HepG2 (cell line): ENCODE measurements around the gene TRIM54. TPM values are rescaled to one million over a fixed set of nuclear protein-coding genes. Genes with fewer than 3 reads are reported as not detected.

Source experiments
- ARNT ChIP-seq: fragments of 450-650 bp; IDR thresholded peaks from 2 replicates; pipeline ENCODE4 v1.6.1; 2017
- CBX2 ChIP-seq, 2 experiments: fragments of 200-600 bp in 1 of 2; sonication (generic); formaldehyde crosslinking in 1 of 2; IDR thresholded peaks; 2 replicates each; pipeline versions ENCODE4 v1.7.0 to v1.8.1; 2018 to 2022; ENCODE audit warnings: low read depth in 2 of 2, low read length in 1 of 2, mild to moderate bottlenecking in 1 of 2, missing genetic modification reagents in 1 of 2
- HDAC1 ChIP-seq: sonication (generic); formaldehyde crosslinking; IDR thresholded peaks from 2 replicates; pipeline ENCODE4 v1.5.1; 2020; ENCODE audit warnings: mild to moderate bottlenecking, missing genetic modification reagents
- ISX ChIP-seq: sonication (generic); formaldehyde crosslinking; conservative IDR thresholded peaks from 2 replicates; pipeline ENCODE4 v1.5.0; 2020; ENCODE audit warnings: missing genetic modification reagents
- MLLT10 ChIP-seq: sonication (generic); formaldehyde crosslinking; IDR thresholded peaks from 2 replicates; pipeline ENCODE4 v1.4.0; 2020; ENCODE audit warnings: missing genetic modification reagents
- MNT ChIP-seq: fragments of 450-650 bp; IDR thresholded peaks from 2 replicates; pipeline ENCODE4 v1.6.1; 2016
- NFIB ChIP-seq: sonication (generic); formaldehyde crosslinking; IDR thresholded peaks from 2 replicates; pipeline ENCODE4 v1.9.0; 2021; ENCODE audit warnings: missing genetic modification reagents, mild to moderate bottlenecking, borderline replicate concordance
- PCBP2 ChIP-seq: fragments of 200-400 bp; formaldehyde crosslinking; optimal IDR thresholded peaks from 2 replicates; pipeline ENCODE3; 2018; ENCODE audit warnings: low read length, low read depth; ENCODE audit not compliant: poor library complexity, severe bottlenecking
- POLR2A ChIP-seq, 2 experiments: IDR thresholded peaks; 2 replicates each; pipeline ENCODE4 v1.6.1; 2011; ENCODE audit warnings: low read depth in 2 of 2, low read length in 2 of 2, mild to moderate bottlenecking in 1 of 2, moderate library complexity in 1 of 2; ENCODE audit not compliant: insufficient read depth in 1 of 2
- PPARG ChIP-seq: conservative IDR thresholded peaks from 2 replicates; pipeline ENCODE4 v1.6.1; 2016; ENCODE audit warnings: missing biosample characterization, missing genetic modification reagents
- PTBP1 ChIP-seq: fragments of 200-400 bp; formaldehyde crosslinking; IDR thresholded peaks from 2 replicates; pipeline ENCODE4 v1.6.1; 2018; ENCODE audit warnings: low read length, low read depth; ENCODE audit not compliant: poor library complexity, severe bottlenecking
- REST ChIP-seq, 2 experiments: IDR thresholded peaks; 2 replicates each; pipeline ENCODE4 v1.6.1; 2011 to 2012; ENCODE audit warnings: low read length in 2 of 2, borderline replicate concordance in 1 of 2, low read depth in 1 of 2, mild to moderate bottlenecking in 1 of 2, moderate library complexity in 1 of 2
- ZFP36 ChIP-seq: fragments of 150-350 bp; IDR thresholded peaks from 2 replicates; pipeline ENCODE4 v1.6.1; 2018; ENCODE audit warnings: borderline replicate concordance, low read length, low read depth; ENCODE audit not compliant: partially characterized antibody
- ZNF251 ChIP-seq: sonication (generic); formaldehyde crosslinking; IDR thresholded peaks from 2 replicates; pipeline ENCODE4 v1.9.0; 2021; ENCODE audit warnings: mild to moderate bottlenecking, missing genetic modification reagents
- ZNF317 ChIP-seq: sonication (generic); formaldehyde crosslinking; IDR thresholded peaks from 2 replicates; pipeline ENCODE4 v1.5.0; 2020; ENCODE audit warnings: mild to moderate bottlenecking, missing genetic modification reagents
- ZNF367 ChIP-seq: sonication (generic); formaldehyde crosslinking; IDR thresholded peaks from 2 replicates; pipeline ENCODE4 v1.4.0; 2020; ENCODE audit warnings: missing genetic modification reagents, borderline replicate concordance
- polyA plus RNA-seq, 8 experiments: library from polyadenylated mRNA; depleted of rRNA in 3 of 8; stranded (reverse) in 7 of 8; unstranded in 1 of 8; fragments of >200 nt; fragmentation: Illumina TruSeq in 4 of 8; extraction: Trizol in 4 of 8; gene quantifications; 2 replicates each; pipeline versions ENCODE4 v1.2.1 to v1.2.3, GENCODE V29; 2011 to 2016; ENCODE audit warnings: low read depth in 4 of 8, missing spikeins in 1 of 8, mixed read lengths in 1 of 8; ENCODE audit not compliant: insufficient read depth in 1 of 8
- total RNA-seq, 5 experiments: library from RNA; depleted of rRNA; stranded (reverse); fragments of >200 nt; fragmentation: Illumina TruSeq; extraction: Trizol; gene quantifications; 2 replicates each; pipeline ENCODE4 v1.2.3, GENCODE V29; 2016; ENCODE audit warnings: low read depth in 1 of 5
- TF ChIP-seq, protein P1 (sequence below): sonication (generic); formaldehyde crosslinking; IDR thresholded peaks from 2 replicates; pipeline ENCODE4 v1.5.1; 2020; ENCODE audit warnings: mild to moderate bottlenecking, missing genetic modification reagents, moderate library complexity

The TRIM54 gene
- total and polyA plus RNA-seq, 2 of the 13 experiments (the other 11 are each of a cell fraction or from before 2014, with no cell fraction given): 0.07 to 0.13 TPM

DNA sequence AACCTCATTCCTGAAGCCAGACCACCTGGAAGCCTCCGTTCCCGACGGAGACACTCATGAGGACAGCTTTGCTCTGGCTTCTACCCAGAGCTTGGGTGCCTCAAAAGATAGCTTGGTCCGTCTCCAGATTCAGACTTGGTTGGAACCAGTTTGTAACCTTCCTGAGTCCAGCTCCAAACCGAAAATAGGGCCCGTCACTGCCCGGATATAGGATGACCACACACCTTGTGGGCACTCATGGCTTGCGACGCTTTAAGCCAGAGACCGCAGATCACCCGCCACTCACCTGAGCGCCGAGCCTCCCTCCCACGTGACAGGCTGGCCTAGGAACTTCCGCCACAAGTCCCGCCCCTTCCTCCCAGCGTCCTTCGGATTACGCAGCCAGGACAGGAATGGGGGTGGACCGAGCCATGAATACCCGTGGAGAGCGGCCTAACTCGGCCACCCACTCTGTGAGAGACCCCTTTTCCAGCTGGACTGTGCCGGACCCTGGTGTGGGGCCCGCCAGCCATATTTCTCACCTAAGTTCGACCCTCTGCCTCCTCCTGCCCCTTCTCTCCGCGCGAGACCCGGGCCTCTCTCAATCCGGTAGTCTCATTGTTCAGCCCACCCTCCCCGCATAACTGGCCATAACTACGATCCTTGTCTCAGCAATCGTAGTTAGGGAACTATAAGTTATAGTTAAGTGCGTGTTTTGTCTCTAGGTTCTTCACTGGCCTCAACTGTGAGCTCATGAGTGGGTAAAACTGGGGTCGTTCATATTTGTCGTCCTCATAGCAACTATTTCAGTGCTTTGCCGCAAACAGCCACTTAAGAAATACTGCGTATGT, 40.8 kb downstream of the TRIM54 start, which contains the start of gene MPV17 (continued):
- TF ChIP-seq ZNF367 (CRISPR knock-in tag) (peak; percentile 50; the same call in 1 of the 2 replicates), CBX2 (IDR thresholded peaks at IDR 0.05; ENCODE audit: low read depth, low read length) (no peak), CBX2 (CRISPR knock-in tag; IDR thresholded peaks at IDR 0.05; ENCODE audit: low read depth) (no peak), ISX (CRISPR knock-in tag) (peak; percentile 78; the same call in 1 of the 2 replicates), ZNF251 (CRISPR knock-in tag) (no peak), MNT (peak; percentile 79), NFIB (CRISPR knock-in tag) (no peak), ARNT (no peak), PTBP1 (no peak), PCBP2 (no peak), HDAC1 (CRISPR knock-in tag) (peak; percentile 93), ZNF317 (CRISPR knock-in tag) (peak; percentile 83), REST (IDR thresholded peaks at IDR 0.05; ENCODE audit: borderline replicate concordance in 1 of 2, low read depth in 1 of 2, low read length in 2 of 2) (peak in 1 of 2 experiments; percentile 18; a peak in 1 of 4 replicates), MLLT10 (CRISPR knock-in tag) (no peak), ZFP36 (no peak), PPARG (CRISPR knock-in tag) (no peak), POLR2A (IDR thresholded peaks at IDR 0.05; ENCODE audit: insufficient read depth in 1 of 2, low read depth in 2 of 2, low read length in 2 of 2) (peak; percentile 96 to 97)
- TF ChIP-seq, protein P1, sequence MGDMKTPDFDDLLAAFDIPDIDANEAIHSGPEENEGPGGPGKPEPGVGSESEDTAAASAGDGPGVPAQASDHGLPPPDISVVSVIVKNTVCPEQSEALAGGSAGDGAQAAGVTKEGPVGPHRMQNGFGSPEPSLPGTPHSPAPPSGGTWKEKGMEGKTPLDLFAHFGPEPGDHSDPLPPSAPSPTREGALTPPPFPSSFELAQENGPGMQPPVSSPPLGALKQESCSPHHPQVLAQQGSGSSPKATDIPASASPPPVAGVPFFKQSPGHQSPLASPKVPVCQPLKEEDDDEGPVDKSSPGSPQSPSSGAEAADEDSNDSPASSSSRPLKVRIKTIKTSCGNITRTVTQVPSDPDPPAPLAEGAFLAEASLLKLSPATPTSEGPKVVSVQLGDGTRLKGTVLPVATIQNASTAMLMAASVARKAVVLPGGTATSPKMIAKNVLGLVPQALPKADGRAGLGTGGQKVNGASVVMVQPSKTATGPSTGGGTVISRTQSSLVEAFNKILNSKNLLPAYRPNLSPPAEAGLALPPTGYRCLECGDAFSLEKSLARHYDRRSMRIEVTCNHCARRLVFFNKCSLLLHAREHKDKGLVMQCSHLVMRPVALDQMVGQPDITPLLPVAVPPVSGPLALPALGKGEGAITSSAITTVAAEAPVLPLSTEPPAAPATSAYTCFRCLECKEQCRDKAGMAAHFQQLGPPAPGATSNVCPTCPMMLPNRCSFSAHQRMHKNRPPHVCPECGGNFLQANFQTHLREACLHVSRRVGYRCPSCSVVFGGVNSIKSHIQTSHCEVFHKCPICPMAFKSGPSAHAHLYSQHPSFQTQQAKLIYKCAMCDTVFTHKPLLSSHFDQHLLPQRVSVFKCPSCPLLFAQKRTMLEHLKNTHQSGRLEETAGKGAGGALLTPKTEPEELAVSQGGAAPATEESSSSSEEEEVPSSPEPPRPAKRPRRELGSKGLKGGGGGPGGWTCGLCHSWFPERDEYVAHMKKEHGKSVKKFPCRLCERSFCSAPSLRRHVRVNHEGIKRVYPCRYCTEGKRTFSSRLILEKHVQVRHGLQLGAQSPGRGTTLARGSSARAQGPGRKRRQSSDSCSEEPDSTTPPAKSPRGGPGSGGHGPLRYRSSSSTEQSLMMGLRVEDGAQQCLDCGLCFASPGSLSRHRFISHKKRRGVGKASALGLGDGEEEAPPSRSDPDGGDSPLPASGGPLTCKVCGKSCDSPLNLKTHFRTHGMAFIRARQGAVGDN (CRISPR knock-in tag): peak; percentile 98
